ENCODE results near the gene SCN5A.

The SCN5A gene

DNA sequence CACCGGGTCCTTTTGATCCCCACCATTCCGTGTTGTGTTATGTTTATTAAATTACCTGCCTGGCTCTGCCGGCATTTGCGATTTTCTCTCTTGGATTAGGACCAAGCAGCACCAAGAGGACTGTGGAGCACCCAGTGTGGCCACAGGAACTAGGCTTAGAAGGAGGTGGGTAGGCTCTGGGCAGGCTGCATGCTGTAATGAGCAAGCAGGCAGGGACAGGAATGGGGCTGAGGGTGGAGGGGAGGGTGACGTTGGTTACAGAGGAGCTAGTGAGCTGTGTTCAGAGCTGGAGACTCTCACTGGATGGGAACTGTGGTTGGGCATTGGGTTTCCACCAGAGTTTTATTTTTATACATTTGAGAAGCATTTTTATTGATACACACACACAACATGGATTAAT is 7.9 kb upstream of the SCN5A start:
- Histone ChIP-seq H3K27me3 (replicated peaks; ENCODE audit: control insufficient read depth, insufficient read depth, low read length) (peaks cover 55% of the 10 kb centered on the region), H3K9me3 (ENCODE audit: control insufficient read depth, low read length) (peaks cover 23% of the 10 kb centered on the region), H3K4me1 (ENCODE audit: control insufficient read depth, insufficient read depth, low read length) (no peaks in the 10 kb centered on the region), H3K4me3 (ENCODE audit: low read length) (no peak overlapping the region), H3K9ac (ENCODE audit: low read length) (no peak overlapping the region), H3K36me3 (ENCODE audit: control insufficient read depth, insufficient read depth, low read length, severe bottlenecking) (no peaks in the 10 kb centered on the region)
- no peak for DNase-seq (ENCODE audit: low read depth)

DNA sequence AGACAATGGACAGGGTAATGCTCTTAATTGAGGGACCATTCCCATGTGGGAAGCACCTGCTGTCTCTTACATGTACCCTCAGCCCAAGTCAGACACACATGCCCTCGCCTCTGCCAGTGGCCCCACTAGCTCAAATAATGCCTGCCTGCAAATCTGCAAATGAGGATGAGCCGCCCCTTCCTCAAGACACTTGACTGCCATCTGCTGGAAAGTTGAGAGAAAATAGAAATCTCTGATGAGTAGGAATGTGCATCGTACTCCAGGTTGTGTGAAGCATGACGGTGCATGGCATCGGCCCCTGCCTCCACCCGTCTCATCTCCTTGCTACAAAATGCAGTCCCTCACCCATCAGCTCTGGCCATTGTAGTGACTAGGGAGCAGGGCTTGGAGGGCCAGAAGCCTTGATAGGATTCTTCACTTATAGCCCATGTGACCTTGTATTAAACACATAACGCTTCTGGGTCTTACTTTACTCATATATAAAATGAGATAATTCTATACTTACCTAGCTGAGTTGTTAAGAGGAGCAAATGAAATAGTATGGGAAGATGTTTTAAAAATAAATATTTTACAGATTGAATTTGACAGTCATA is 6.3 kb upstream of the SCN5A start:
- Histone ChIP-seq H3K9me3 (ENCODE audit: control insufficient read depth, low read length) (peaks cover 11% of the 10 kb centered on the region), H3K27me3 (replicated peaks; ENCODE audit: control insufficient read depth, insufficient read depth, low read length) (peaks cover 60% of the 10 kb centered on the region), H3K36me3 (ENCODE audit: control insufficient read depth, insufficient read depth, low read length, severe bottlenecking) (no peaks in the 10 kb centered on the region), H3K4me1 (ENCODE audit: control insufficient read depth, insufficient read depth, low read length) (no peaks in the 10 kb centered on the region), H3K9ac (ENCODE audit: low read length) (no peak overlapping the region), H3K4me3 (ENCODE audit: low read length) (no peak overlapping the region)
- peak; percentile 62 for DNase-seq (ENCODE audit: low read depth)

DNA sequence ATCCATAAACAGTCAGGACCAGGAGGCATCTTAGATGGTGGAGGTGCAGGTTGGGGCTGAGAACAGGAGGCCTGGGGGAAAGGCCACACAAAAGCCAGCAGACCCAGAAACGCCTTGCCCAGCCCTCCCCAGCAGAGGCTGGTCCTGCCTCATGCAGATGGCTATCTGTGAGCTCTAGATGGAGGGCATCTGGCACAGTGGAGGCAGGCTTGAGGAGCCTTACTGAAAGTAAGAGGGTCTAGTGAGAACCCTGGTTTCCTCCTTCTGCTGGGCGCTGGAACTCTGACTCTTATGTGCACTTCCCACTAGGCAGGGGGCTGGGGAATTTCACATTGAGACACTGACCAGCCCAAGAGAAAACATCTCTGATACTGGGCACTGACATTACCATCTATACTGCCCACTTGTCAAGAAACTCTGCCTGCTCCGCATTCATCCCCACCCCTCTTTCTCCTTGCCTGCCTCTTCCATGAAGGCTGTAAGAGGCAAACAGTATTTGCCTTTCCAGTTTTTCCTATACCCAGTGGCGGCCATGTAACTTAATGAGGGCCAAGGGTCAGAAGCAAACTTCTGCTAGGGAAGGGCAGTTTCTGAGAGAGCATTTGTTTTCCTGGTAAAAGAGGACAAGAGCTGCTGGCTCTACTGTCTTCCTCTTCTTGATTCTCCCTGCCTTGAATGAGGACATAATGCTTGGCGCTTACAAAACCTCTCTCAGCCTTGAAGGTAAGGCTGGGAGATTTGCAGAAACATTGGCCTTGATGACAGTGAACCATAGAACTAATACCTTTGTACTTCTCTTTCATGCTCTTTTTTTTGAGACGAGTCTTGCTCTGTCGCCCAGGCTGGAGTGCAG is 4.4 kb upstream of the SCN5A start:
- peaks cover 58% of the 10 kb centered on the region for H3K27me3 ChIP-seq (replicated peaks; ENCODE audit: control insufficient read depth, insufficient read depth, low read length)
- DNase-seq (ENCODE audit: low read depth): no peak
- no peak overlapping the region for H3K9ac ChIP-seq (ENCODE audit: low read length)
- H3K4me3 ChIP-seq (ENCODE audit: low read length): no peak overlapping the region
- no peaks in the 10 kb centered on the region for H3K36me3 ChIP-seq (ENCODE audit: control insufficient read depth, insufficient read depth, low read length, severe bottlenecking)
- H3K4me1 ChIP-seq (ENCODE audit: control insufficient read depth, insufficient read depth, low read length): peaks cover 4% of the 10 kb centered on the region
- peaks cover 9% of the 10 kb centered on the region for H3K9me3 ChIP-seq (ENCODE audit: control insufficient read depth, low read length)

DNA sequence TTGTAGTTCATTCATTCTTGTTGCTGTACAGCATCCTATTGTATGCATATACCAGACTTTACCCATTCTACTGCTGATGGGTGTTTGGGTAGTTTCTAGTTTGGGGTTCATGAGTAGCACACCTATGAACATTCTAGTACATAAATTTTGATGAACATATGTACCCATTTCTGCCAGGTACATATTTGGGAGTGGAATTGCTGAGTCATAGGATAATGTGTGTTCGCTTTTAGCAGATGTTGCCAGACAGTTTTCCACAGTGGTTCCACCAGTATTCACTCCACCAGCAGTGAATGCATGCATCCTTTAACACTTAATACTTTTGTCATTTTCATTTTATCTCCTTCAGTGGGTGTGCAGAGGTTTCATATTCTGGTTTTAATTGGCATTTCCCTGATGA is 3.4 kb upstream of the SCN5A start:
- Histone ChIP-seq H3K4me3 (ENCODE audit: low read length) (no peak overlapping the region), H3K9me3 (ENCODE audit: control insufficient read depth, low read length) (peaks cover 9% of the 10 kb centered on the region), H3K4me1 (ENCODE audit: control insufficient read depth, insufficient read depth, low read length) (peaks cover 4% of the 10 kb centered on the region), H3K36me3 (ENCODE audit: control insufficient read depth, insufficient read depth, low read length, severe bottlenecking) (no peaks in the 10 kb centered on the region), H3K27me3 (replicated peaks; ENCODE audit: control insufficient read depth, insufficient read depth, low read length) (peaks cover 61% of the 10 kb centered on the region), H3K9ac (ENCODE audit: low read length) (no peak overlapping the region)
- DNase-seq (ENCODE audit: low read depth): no peak

DNA sequence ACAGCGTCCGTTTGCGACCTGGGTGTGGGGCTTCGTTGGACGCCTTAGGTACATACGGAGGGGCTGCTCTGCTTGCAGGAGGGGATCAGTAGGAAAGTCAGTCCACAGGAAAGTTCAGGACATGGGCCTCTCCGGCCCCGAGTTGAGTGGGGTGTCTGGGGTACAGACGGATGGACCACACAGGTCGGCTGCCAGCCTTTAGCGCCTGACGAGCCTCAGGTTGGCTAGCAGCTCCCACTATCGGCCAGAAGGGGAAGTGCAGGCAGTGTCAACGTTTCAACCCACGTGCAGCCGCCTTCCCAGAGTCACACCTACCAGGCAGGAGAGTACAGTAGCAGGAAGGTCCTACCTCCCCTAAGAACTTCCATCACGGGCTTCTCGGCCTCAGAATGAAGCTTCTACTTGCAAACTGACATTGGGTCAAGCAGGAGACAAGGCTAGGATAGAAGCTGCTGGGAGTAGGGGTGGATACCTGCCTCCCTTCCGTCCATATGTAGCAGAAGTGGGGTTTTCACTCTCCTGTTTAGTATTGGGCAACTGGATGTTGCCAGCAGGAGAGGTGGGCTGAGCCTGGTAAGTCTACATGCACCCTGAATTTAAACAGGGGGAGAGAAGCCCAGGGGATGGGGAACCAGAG is 1.8 kb upstream of the SCN5A start:
- peak; percentile 81 for DNase-seq (ENCODE audit: low read depth)
- H3K9ac ChIP-seq (ENCODE audit: low read length): no peak overlapping the region
- H3K27me3 ChIP-seq (replicated peaks; ENCODE audit: control insufficient read depth, insufficient read depth, low read length): peaks cover 61% of the 10 kb centered on the region
- H3K36me3 ChIP-seq (ENCODE audit: control insufficient read depth, insufficient read depth, low read length, severe bottlenecking): no peaks in the 10 kb centered on the region
- H3K9me3 ChIP-seq (ENCODE audit: control insufficient read depth, low read length): peaks cover 13% of the 10 kb centered on the region
- no peak overlapping the region for H3K4me3 ChIP-seq (ENCODE audit: low read length)
- peaks cover 4% of the 10 kb centered on the region for H3K4me1 ChIP-seq (ENCODE audit: control insufficient read depth, insufficient read depth, low read length)

DNA sequence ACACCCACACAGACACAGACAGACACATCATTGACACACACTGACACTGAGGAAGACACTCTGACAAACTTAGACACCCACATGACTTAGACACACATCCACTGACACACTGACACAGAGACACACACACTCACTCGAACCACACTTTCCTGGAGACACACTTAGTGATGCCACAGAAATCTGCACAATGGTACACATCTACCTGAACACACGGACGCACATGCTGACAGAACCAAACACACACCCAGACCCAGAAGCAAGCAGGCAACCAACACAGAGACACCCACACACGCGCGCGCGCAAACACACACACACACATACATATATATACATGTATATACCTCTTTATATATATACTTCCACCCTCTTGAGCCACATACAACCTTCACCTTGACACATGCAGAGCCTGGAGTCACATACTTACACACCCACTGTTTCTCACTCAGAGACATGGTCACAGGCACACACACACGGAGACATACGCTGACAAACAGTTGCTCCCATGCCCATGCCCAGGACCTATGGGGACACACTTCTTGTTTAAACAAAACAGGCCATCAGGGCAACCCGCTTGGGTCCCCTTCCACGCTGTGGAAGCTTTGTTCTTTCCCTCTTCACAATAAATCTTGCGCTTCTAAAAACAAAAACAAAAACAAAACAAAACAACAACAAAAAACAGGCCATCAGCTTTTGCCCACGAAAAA is 913 bp upstream of the SCN5A start:
- no peak overlapping the region for H3K9ac ChIP-seq (ENCODE audit: low read length)
- H3K4me3 ChIP-seq (ENCODE audit: low read length): peak overlapping the region; percentile 72
- peaks cover 4% of the 10 kb centered on the region for H3K4me1 ChIP-seq (ENCODE audit: control insufficient read depth, insufficient read depth, low read length)
- H3K27me3 ChIP-seq (replicated peaks; ENCODE audit: control insufficient read depth, insufficient read depth, low read length): peaks cover 57% of the 10 kb centered on the region
- no peaks in the 10 kb centered on the region for H3K36me3 ChIP-seq (ENCODE audit: control insufficient read depth, insufficient read depth, low read length, severe bottlenecking)
- DNase-seq (ENCODE audit: low read depth): no peak
- peaks cover 13% of the 10 kb centered on the region for H3K9me3 ChIP-seq (ENCODE audit: control insufficient read depth, low read length)

DNA sequence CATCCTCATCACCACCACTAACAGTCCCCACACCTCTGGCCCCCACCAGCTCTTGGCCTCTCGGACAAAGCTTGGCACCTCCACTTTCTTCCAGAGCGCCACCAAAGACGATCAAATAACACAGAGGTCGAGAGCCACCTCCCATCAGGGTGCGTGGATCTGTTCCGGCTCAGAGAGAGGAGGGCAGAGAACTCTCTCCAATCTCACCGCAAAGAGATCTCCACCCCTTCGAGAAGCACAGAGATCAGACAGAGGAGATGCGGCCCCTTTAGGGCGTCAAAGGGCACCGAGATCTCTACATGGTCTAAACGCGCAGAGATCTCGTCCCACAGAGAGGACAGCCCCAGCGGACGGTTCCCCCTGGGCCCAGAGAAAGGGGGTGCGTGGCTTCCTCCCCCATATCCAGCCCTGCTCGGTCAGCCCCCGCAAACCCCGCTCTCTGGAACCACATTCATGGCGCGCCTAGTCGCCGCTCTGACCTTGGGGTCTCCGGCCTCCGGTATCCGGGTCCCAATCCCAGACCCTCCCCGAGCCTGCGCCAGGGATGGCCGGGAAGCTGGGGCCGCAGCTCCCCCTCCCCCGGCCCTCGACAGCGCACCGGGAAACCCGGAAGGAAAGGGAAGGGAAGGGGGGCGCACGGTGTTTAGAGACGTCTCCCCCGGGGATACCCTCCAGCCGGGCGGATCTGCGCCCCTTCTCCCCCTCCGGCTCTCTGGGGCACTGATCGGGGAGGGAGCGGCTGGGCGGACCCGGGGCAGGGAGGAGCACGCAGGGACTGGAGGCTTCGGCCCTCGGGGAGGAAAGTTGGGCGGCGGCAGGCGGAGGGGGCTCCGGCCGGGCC is 608 bp downstream of the SCN5A start:
- peaks cover 69% of the 10 kb centered on the region for H3K27me3 ChIP-seq (replicated peaks; ENCODE audit: control insufficient read depth, insufficient read depth, low read length)
- peaks cover 13% of the 10 kb centered on the region for H3K9me3 ChIP-seq (ENCODE audit: control insufficient read depth, low read length)
- H3K4me1 ChIP-seq (ENCODE audit: control insufficient read depth, insufficient read depth, low read length): peaks cover 4% of the 10 kb centered on the region
- no peaks in the 10 kb centered on the region for H3K36me3 ChIP-seq (ENCODE audit: control insufficient read depth, insufficient read depth, low read length, severe bottlenecking)
- peak overlapping the region; percentile 16 for H3K9ac ChIP-seq (ENCODE audit: low read length)
- peak overlapping the region; percentile 69 for H3K4me3 ChIP-seq (ENCODE audit: low read length)
- no peak for DNase-seq (ENCODE audit: low read depth)

DNA sequence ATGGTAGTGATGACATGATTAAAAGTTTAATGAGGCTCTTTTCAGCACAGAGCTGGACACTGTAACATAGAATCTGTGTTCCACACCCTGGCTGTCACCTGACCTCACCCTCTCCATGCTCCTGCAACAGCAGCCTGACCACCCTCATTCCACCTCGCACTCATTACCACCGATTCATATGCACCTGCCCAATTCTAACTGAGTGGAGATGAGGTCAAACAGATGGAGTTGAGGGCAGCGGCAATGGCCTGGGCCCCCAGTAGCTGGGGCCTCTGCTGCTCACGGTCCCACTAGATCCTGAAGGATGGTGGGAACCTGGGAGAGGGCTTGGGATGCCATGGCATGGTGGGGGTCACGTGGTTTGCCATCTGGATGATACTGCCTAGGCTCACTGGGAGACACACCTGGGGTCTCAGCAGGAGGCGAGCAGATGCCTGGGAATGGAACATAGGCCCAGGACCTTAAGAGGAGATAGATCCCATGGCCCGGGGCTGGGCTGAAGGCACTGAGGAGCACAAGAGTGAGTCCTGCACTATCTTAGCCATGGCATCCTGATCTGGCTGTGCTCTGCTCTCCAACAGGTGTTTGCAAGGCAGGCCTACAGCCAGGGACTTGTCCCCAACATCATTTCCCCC is 1.3 kb downstream of the SCN5A start:
- peaks cover 10% of the 10 kb centered on the region for H3K9me3 ChIP-seq (ENCODE audit: control insufficient read depth, low read length)
- H3K4me3 ChIP-seq (ENCODE audit: low read length): no peak overlapping the region
- no peak overlapping the region for H3K9ac ChIP-seq (ENCODE audit: low read length)
- peaks cover 4% of the 10 kb centered on the region for H3K4me1 ChIP-seq (ENCODE audit: control insufficient read depth, insufficient read depth, low read length)
- DNase-seq (ENCODE audit: low read depth): no peak
- peaks cover 68% of the 10 kb centered on the region for H3K27me3 ChIP-seq (replicated peaks; ENCODE audit: control insufficient read depth, insufficient read depth, low read length)
- no peaks in the 10 kb centered on the region for H3K36me3 ChIP-seq (ENCODE audit: control insufficient read depth, insufficient read depth, low read length, severe bottlenecking)

DNA sequence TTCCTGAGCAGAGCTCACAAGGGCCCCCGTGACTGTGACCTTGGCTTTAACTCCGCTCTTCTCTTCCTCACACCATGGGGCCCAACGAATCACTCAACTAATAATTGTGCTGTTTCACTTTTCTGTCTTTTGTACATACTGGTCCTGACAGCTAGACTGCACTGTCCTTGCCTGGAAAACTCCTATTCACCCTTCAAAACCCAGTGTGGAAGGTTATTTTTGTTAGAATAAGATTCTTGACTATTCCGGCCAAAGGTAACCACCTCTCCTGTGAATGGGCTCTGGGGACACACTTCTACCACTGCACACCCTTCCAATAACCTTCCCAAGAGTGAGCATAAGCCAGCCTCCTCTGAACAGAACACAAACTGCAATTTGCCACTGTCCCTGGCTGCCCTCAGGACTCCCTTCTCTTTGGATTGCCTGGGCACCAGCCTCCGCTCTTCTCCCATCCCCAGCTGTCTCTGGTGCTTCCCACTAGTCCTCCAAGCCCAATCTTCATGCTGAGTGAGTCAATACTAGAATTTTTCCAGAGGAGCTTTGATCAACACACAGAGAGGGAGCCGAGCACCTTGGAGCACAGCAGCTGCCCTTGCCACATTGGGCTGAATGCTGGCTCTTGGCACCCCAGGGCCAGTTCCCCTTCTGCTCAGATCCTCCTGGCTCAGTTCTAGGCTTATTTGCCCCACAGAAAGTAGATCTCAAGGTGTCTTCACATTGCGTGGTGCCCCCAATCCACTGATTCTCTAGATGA is 2.1 kb downstream of the SCN5A start:
- H3K27me3 ChIP-seq (replicated peaks; ENCODE audit: control insufficient read depth, insufficient read depth, low read length): peaks cover 71% of the 10 kb centered on the region
- H3K4me1 ChIP-seq (ENCODE audit: control insufficient read depth, insufficient read depth, low read length): peaks cover 4% of the 10 kb centered on the region
- no peak for DNase-seq (ENCODE audit: low read depth)
- H3K36me3 ChIP-seq (ENCODE audit: control insufficient read depth, insufficient read depth, low read length, severe bottlenecking): no peaks in the 10 kb centered on the region
- H3K4me3 ChIP-seq (ENCODE audit: low read length): no peak overlapping the region
- H3K9ac ChIP-seq (ENCODE audit: low read length): no peak overlapping the region
- H3K9me3 ChIP-seq (ENCODE audit: control insufficient read depth, low read length): peaks cover 4% of the 10 kb centered on the region

DNA sequence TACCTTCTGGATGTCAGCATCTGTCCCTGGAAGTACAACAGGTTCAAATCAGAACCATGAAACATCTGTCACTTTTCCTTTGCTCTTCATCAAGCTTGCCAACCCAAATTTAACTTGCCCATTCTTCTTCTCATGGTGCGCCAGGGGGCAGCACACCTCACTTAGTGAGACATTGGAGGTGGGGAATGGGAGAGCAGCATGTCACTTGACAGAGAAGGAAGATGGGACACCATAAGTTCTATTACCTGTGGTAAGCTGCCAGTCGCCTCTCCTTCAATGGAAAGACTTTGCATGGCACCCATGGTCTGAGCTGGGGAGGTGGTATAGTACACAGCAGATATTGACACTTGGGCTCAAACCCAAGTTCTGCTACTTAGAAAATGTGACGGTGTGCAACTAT is 2.9 kb downstream of the SCN5A start:
- Histone ChIP-seq H3K4me3 (ENCODE audit: low read length) (no peak overlapping the region), H3K9me3 (ENCODE audit: control insufficient read depth, low read length) (peaks cover 4% of the 10 kb centered on the region), H3K27me3 (replicated peaks; ENCODE audit: control insufficient read depth, insufficient read depth, low read length) (peaks cover 73% of the 10 kb centered on the region), H3K9ac (ENCODE audit: low read length) (no peak overlapping the region), H3K4me1 (ENCODE audit: control insufficient read depth, insufficient read depth, low read length) (peaks cover 4% of the 10 kb centered on the region), H3K36me3 (ENCODE audit: control insufficient read depth, insufficient read depth, low read length, severe bottlenecking) (no peaks in the 10 kb centered on the region)
- DNase-seq (ENCODE audit: low read depth): peak; percentile 65

Data from adipocyte (in vitro differentiated cells).